ENCODE measurements around the gene FNDC3B. TPM values are rescaled to one million over a fixed set of nuclear protein-coding genes. Genes with fewer than 3 reads are reported as not detected.

Gene FNDC3B
- total RNA-seq, 1 experiment from 2014 or later = 173 TPM

DNA sequence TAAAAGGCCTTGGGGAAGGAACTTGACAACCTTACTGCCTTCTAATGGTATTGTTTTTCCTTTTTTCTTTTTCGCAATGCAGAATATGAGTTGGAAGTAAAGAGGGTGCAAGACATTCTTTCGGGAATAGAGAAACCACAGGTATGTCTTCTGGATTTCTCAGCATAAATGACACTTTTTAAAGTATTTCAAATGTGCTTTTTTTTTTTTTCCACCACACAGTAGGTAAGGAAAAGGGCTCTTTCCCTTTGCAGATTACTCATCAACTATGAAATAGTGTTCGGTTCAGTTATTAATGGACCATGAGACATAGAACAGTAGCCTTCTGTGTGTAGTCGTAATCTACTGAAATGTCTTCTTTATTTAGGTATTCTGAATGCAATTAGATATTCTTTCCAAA lies 246.5 kb downstream of the FNDC3B start:
- no peaks in the 10 kb centered on the region for H3K27me3 ChIP-seq (ENCODE audit: control insufficient read depth, insufficient read depth, low read length)
- CTCF ChIA-PET = no interaction called here

DNA sequence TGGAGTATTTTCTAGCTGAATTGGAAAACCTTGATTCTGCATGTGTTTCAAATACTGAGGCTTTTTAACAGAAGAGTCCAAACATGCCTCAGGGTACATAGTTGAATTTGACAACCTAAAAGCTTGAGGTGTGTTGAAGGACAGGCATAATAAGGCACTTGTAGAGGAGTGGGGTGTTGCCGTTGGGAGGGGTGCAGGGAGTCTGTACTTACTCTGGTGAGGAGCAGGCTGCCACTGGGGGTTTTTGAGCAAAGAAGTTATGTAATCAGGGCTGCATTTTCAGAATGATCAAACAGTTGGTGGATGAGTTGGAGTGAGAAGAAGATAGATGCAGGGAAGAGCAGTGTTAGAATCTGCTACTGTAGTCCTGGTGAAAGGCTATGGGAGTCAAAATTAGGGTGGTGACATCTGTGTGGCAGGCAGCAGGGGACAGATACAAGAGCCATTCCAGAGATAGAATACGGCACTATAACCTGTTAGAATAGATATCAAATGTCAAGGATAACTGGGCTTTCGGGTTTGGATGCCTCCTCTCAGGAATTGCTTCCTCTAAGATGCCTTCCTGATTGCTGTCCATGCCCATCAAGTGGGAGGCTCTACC lies 247.3 kb downstream of the FNDC3B start:
- Histone ChIP-seq H3K4me1 (ENCODE audit: control insufficient read depth, insufficient read depth, low read length) (peaks cover 11% of the 10 kb centered on the region), H3K27ac (ENCODE audit: low read length) (no peak overlapping the region), H3K27me3 (ENCODE audit: control insufficient read depth, insufficient read depth, low read length) (no peaks in the 10 kb centered on the region), H3K9me3 (ENCODE audit: control insufficient read depth, insufficient read depth, low read depth, low read length) (no peaks in the 10 kb centered on the region), H3K4me3 (ENCODE audit: low read depth in 2 of 2, low read length in 2 of 2) (no peak overlapping the region), H3K36me3 (ENCODE audit: control insufficient read depth, insufficient read depth, low read length) (peaks cover 23% of the 10 kb centered on the region)
- intact Hi-C loops (cut with micrococcal nuclease; ENCODE audit: unreplicated experiment) = no loop called here
- no TSS peak for BruUV-seq (replicated peaks)
- in situ Hi-C loops (cut with HindIII; ENCODE audit: low pct_unique_long_range_greater_than_20kb, low sequenced_read_pairs) = no loop called here
- POLR2A ChIA-PET = interaction anchor here (0.6 kb wide), 1 partner anchor 10 kb away, joined by 3 read pairs; no protein-coding TSS in a partner anchor
- TF ChIP-seq, protein P1, sequence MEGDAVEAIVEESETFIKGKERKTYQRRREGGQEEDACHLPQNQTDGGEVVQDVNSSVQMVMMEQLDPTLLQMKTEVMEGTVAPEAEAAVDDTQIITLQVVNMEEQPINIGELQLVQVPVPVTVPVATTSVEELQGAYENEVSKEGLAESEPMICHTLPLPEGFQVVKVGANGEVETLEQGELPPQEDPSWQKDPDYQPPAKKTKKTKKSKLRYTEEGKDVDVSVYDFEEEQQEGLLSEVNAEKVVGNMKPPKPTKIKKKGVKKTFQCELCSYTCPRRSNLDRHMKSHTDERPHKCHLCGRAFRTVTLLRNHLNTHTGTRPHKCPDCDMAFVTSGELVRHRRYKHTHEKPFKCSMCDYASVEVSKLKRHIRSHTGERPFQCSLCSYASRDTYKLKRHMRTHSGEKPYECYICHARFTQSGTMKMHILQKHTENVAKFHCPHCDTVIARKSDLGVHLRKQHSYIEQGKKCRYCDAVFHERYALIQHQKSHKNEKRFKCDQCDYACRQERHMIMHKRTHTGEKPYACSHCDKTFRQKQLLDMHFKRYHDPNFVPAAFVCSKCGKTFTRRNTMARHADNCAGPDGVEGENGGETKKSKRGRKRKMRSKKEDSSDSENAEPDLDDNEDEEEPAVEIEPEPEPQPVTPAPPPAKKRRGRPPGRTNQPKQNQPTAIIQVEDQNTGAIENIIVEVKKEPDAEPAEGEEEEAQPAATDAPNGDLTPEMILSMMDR (IDR thresholded peaks at IDR 0.05) = no peak
- no peak for TF ChIP-seq SIN3A (IDR thresholded peaks at IDR 0.05; ENCODE audit: borderline replicate concordance, insufficient read depth, low read depth, low read length)
- TF ChIP-seq, protein P2, sequence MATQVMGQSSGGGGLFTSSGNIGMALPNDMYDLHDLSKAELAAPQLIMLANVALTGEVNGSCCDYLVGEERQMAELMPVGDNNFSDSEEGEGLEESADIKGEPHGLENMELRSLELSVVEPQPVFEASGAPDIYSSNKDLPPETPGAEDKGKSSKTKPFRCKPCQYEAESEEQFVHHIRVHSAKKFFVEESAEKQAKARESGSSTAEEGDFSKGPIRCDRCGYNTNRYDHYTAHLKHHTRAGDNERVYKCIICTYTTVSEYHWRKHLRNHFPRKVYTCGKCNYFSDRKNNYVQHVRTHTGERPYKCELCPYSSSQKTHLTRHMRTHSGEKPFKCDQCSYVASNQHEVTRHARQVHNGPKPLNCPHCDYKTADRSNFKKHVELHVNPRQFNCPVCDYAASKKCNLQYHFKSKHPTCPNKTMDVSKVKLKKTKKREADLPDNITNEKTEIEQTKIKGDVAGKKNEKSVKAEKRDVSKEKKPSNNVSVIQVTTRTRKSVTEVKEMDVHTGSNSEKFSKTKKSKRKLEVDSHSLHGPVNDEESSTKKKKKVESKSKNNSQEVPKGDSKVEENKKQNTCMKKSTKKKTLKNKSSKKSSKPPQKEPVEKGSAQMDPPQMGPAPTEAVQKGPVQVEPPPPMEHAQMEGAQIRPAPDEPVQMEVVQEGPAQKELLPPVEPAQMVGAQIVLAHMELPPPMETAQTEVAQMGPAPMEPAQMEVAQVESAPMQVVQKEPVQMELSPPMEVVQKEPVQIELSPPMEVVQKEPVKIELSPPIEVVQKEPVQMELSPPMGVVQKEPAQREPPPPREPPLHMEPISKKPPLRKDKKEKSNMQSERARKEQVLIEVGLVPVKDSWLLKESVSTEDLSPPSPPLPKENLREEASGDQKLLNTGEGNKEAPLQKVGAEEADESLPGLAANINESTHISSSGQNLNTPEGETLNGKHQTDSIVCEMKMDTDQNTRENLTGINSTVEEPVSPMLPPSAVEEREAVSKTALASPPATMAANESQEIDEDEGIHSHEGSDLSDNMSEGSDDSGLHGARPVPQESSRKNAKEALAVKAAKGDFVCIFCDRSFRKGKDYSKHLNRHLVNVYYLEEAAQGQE (IDR thresholded peaks at IDR 0.05; ENCODE audit: insufficient read depth in 1 of 2, low read depth in 2 of 2, low read length in 1 of 2) = no peak
- no peak for TF ChIP-seq POLR2AphosphoS5 (IDR thresholded peaks at IDR 0.05; ENCODE audit: low read depth, low read length)
- TF ChIP-seq TCF7L2 (IDR thresholded peaks at IDR 0.05; ENCODE audit: low read depth, low read length) = no peak
- ATAC-seq = no peak
- CTCF ChIA-PET = interaction anchor here (0.6 kb wide), 1 partner anchor 175 kb away, joined by 3 read pairs; no protein-coding TSS in a partner anchor
- DNase-seq (ENCODE audit: low read depth, low spot score) = no peak

More for the DNA sequence above, 246.5 kb downstream of the FNDC3B start:
- H3K36me3 ChIP-seq (ENCODE audit: control insufficient read depth, insufficient read depth, low read length) = peaks cover 16% of the 10 kb centered on the region
- ATAC-seq = no peak
- in situ Hi-C loops (cut with HindIII; ENCODE audit: low pct_unique_long_range_greater_than_20kb, low sequenced_read_pairs) (no loop called here), intact Hi-C loops (cut with micrococcal nuclease; ENCODE audit: unreplicated experiment) (no loop called here)
- no peaks in the 10 kb centered on the region for H3K9me3 ChIP-seq (ENCODE audit: control insufficient read depth, insufficient read depth, low read depth, low read length)
- no peak overlapping the region for H3K27ac ChIP-seq (ENCODE audit: low read length)
- no TSS peak for BruUV-seq (replicated peaks)
- POLR2A ChIA-PET = no interaction called here
- H3K4me3 ChIP-seq (ENCODE audit: low read depth in 2 of 2, low read length in 2 of 2) = no peak overlapping the region
- TF ChIP-seq, protein P1 (IDR thresholded peaks at IDR 0.05) = no peak
- TF ChIP-seq POLR2AphosphoS5 (IDR thresholded peaks at IDR 0.05; ENCODE audit: low read depth, low read length) = no peak
- no peak for TF ChIP-seq TCF7L2 (IDR thresholded peaks at IDR 0.05; ENCODE audit: low read depth, low read length)
- TF ChIP-seq, protein P2 (IDR thresholded peaks at IDR 0.05; ENCODE audit: insufficient read depth in 1 of 2, low read depth in 2 of 2, low read length in 1 of 2) = no peak
- no peak for TF ChIP-seq SIN3A (IDR thresholded peaks at IDR 0.05; ENCODE audit: borderline replicate concordance, insufficient read depth, low read depth, low read length)
- no peak for DNase-seq (ENCODE audit: low read depth, low spot score)
- H3K4me1 ChIP-seq (ENCODE audit: control insufficient read depth, insufficient read depth, low read length) = peaks cover 11% of the 10 kb centered on the region
